Measurements from ENCODE around the gene DOCK6.
A peak's percentile ranks its signal among the peaks of the same experiment; 100 is the strongest.

Gene DOCK6

GRCh38 chr19:11261971-11262839 is at the start of gene DOCK6:
Gene DOCK6, minus strand, starts transcription at chr19:11262524. Its CDS starts 84 bp downstream, at chr19:11262440.
- in situ Hi-C loops (cut with HindIII; ENCODE audit: low pct_ligation_motif_present, low sequenced_read_pairs): no loop called here
- no peak for DNase-seq
- no peaks in the 10 kb centered on the region for H3K36me3 ChIP-seq (replicated peaks)
- H3K4me3 ChIP-seq (ENCODE audit: low read depth, low read length): peak within 1 kb of the TSS; percentile 68
- H3K27me3 ChIP-seq (replicated peaks): no peaks in the 10 kb centered on the region
- peak; percentile 51 for TF ChIP-seq CTCF (IDR thresholded peaks at IDR 0.05; ENCODE audit: low read depth, low read length, missing control alignments)
- peak within 1 kb of the TSS; percentile 30 for H3K27ac ChIP-seq

- DNase-seq: no peak
- Histone ChIP-seq H3K36me3 (replicated peaks) (no peaks in the 10 kb centered on the region), H3K27me3 (replicated peaks) (no peaks in the 10 kb centered on the region), H3K27ac (no peak overlapping the region), H3K4me3 (ENCODE audit: low read depth, low read length) (no peak overlapping the region)
- TF ChIP-seq CTCF (IDR thresholded peaks at IDR 0.05; ENCODE audit: low read depth, low read length, missing control alignments): no peak
- in situ Hi-C loops (cut with HindIII; ENCODE audit: low pct_ligation_motif_present, low sequenced_read_pairs): no loop called here
Measured at GRCh38 chr19:11306337-11306736, 44.0 kb upstream of the DOCK6 start.

GRCh38 chr19:11304936-11305335 is 42.6 kb upstream of the DOCK6 start:
- in situ Hi-C loops (cut with HindIII; ENCODE audit: low pct_ligation_motif_present, low sequenced_read_pairs): no loop called here
- Histone ChIP-seq H3K27ac (no peak overlapping the region), H3K36me3 (replicated peaks) (no peaks in the 10 kb centered on the region), H3K27me3 (replicated peaks) (no peaks in the 10 kb centered on the region), H3K4me3 (ENCODE audit: low read depth, low read length) (no peak overlapping the region)
- no peak for TF ChIP-seq CTCF (IDR thresholded peaks at IDR 0.05; ENCODE audit: low read depth, low read length, missing control alignments)
- no peak for DNase-seq

GRCh38 chr19:11300811-11301120 is 38.4 kb upstream of the DOCK6 start:
- Histone ChIP-seq H3K4me3 (ENCODE audit: low read depth, low read length) (no peak overlapping the region), H3K27me3 (replicated peaks) (no peaks in the 10 kb centered on the region), H3K36me3 (replicated peaks) (no peaks in the 10 kb centered on the region), H3K27ac (no peak overlapping the region)
- no peak for DNase-seq
- in situ Hi-C loops (cut with HindIII; ENCODE audit: low pct_ligation_motif_present, low sequenced_read_pairs): no loop called here
- no peak for TF ChIP-seq CTCF (IDR thresholded peaks at IDR 0.05; ENCODE audit: low read depth, low read length, missing control alignments)

GRCh38 chr19:11299946-11300810 is 37.9 kb upstream of the DOCK6 start:
- no peak for TF ChIP-seq CTCF (IDR thresholded peaks at IDR 0.05; ENCODE audit: low read depth, low read length, missing control alignments)
- Histone ChIP-seq H3K27ac (no peak overlapping the region), H3K36me3 (replicated peaks) (no peaks in the 10 kb centered on the region), H3K4me3 (ENCODE audit: low read depth, low read length) (no peak overlapping the region), H3K27me3 (replicated peaks) (no peaks in the 10 kb centered on the region)
- in situ Hi-C loops (cut with HindIII; ENCODE audit: low pct_ligation_motif_present, low sequenced_read_pairs): no loop called here
- no peak for DNase-seq

Data from brain microvascular endothelial cell (primary cell).